ENCODE measurements around the gene MYO1D. TPM values are rescaled to one million over a fixed set of nuclear protein-coding genes. Genes with fewer than 3 reads are reported as not detected.

Gene MYO1D
- total and polyA plus RNA-seq, 12 donors: 13.6 to 103 (median 59.8) TPM

DNA sequence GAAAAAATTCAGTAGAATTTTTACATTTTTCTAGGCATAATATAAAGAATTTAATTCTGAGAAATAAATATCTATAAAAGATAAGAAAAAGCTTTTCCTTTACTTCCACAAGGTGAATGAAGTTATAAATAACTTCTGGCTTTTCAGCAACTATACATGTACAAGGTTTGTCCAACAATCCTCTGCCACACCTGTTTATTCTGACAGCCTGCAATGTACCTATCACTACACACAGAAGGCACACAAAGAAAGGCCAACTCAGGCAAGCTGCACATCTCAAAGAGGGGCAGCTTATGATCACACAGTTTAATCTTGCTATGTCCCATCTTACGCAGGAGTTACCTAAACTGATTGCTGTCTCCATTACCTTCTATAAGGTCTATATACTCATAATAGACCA lies 120.2 kb downstream of the MYO1D start:
- H3K27ac ChIP-seq: no peak overlapping the region
- intact Hi-C loops (cut with DNase I): loop anchor here in 1 of 2 donors (10.0 kb wide), 1 partner anchor 272 kb away; the partner anchor contains the start of gene CDK5R1
- H3K27me3 ChIP-seq: no peaks in the 10 kb centered on the region
- 95 to 100% (median 97%) methylated on average over 1 of the region's 1 CpG for WGBS, 4 donors
- H3K9me3 ChIP-seq (replicated peaks in 1 of 3): no peaks in the 10 kb centered on the region
- no peak for DNase-seq
- no peak for TF ChIP-seq POLR2A (IDR thresholded peaks at IDR 0.05)
- TF ChIP-seq, protein P1, sequence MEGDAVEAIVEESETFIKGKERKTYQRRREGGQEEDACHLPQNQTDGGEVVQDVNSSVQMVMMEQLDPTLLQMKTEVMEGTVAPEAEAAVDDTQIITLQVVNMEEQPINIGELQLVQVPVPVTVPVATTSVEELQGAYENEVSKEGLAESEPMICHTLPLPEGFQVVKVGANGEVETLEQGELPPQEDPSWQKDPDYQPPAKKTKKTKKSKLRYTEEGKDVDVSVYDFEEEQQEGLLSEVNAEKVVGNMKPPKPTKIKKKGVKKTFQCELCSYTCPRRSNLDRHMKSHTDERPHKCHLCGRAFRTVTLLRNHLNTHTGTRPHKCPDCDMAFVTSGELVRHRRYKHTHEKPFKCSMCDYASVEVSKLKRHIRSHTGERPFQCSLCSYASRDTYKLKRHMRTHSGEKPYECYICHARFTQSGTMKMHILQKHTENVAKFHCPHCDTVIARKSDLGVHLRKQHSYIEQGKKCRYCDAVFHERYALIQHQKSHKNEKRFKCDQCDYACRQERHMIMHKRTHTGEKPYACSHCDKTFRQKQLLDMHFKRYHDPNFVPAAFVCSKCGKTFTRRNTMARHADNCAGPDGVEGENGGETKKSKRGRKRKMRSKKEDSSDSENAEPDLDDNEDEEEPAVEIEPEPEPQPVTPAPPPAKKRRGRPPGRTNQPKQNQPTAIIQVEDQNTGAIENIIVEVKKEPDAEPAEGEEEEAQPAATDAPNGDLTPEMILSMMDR (IDR thresholded peaks at IDR 0.05): no peak
- no peaks in the 10 kb centered on the region for H3K36me3 ChIP-seq (replicated peaks in 1 of 2)
- no peak overlapping the region for H3K4me3 ChIP-seq
- peaks cover 0 to 11% of the 10 kb centered on the region in 2 donors for H3K4me1 ChIP-seq (replicated peaks in 1 of 2)

DNA sequence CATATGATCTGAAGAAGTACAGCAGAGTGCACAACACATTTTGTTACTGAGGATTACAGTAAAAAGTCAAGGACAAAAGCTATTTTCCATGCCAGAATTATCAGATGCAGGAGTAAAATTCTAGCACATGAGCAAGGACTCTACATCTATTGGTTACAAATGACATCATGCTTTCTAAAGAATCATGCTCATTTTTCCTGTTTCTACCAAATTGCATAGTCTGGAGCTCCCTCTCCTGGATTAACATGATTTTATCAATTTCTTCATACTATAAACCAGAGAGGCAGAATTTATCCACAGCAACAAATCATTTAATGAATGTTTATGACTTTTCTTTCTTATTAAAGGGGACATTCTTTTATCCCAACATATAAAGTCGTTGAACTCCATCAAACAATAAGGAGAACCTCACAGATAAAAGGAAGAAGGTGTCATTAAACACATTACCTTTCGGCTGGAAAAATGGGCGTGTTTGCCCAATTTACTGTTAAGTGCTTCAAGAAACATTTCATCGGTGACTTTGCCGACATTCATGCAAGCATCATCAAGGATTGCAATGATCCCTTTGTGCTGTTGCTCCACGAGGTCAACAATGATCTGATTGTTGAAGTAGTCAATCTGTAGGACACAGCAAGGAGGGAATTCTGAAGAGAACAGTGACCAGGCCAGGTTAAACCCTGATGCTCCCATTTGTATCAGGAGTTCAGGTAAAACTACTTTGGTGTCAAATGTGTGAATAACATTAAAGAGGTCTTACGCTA lies 121.7 kb downstream of the MYO1D start:
- intact Hi-C loops (cut with DNase I): loop anchor here in 1 of 2 donors (10.0 kb wide), 1 partner anchor 270 kb away; the partner anchor contains the start of gene CDK5R1
- H3K36me3 ChIP-seq (replicated peaks in 1 of 2): no peaks in the 10 kb centered on the region
- H3K27me3 ChIP-seq: no peaks in the 10 kb centered on the region
- H3K4me1 ChIP-seq (replicated peaks in 1 of 2): peaks cover 0 to 11% of the 10 kb centered on the region in 2 donors
- WGBS, 4 donors: 62 to 70% (median 65%) methylated on average over 7 of the region's 7 CpGs
- no peaks in the 10 kb centered on the region for H3K9me3 ChIP-seq (replicated peaks in 1 of 3)
- DNase-seq: no peak
- peak overlapping the region in 4 of 5 donors; percentile 48 to 79 (median 65) for H3K27ac ChIP-seq
- no peak overlapping the region for H3K4me3 ChIP-seq
- peak in 1 of 2 donors; percentile 26 for TF ChIP-seq POLR2A (IDR thresholded peaks at IDR 0.05)
- TF ChIP-seq, protein P1 (IDR thresholded peaks at IDR 0.05): peak; percentile 41 to 93 (median 78)

DNA sequence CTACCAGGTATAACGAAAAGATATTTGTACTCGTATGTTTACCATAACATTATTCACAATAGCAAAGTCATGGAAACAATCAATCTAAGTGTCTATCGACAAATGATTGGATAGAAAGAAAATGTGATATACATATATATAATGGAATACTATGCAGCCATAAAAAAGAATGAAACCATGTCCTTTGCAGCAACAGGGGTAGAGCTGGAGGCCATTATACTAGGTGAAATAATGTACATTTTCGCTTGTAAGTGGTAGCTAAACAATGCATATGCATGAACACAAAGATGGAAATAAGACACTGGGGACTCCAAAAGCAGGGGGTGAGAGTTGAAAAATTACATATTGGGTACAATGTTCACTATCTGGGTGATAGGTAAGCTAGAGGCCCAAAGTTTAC lies 124.0 kb downstream of the MYO1D start:
- intact Hi-C loops (cut with DNase I): loop anchor here in 1 of 2 donors (10.0 kb wide), 1 partner anchor 268 kb away; the partner anchor contains the start of gene CDK5R1
- H3K36me3 ChIP-seq (replicated peaks in 1 of 2): no peaks in the 10 kb centered on the region
- H3K4me1 ChIP-seq (replicated peaks in 1 of 2): peaks cover 0 to 11% of the 10 kb centered on the region in 2 donors
- no peak overlapping the region for H3K4me3 ChIP-seq
- H3K9me3 ChIP-seq (replicated peaks in 1 of 3): no peaks in the 10 kb centered on the region
- no peaks in the 10 kb centered on the region for H3K27me3 ChIP-seq
- no peak overlapping the region for H3K27ac ChIP-seq
- WGBS, 4 donors: 97 to 98% (median 97%) methylated on average over 4 of the region's 4 CpGs
- TF ChIP-seq, protein P1 (IDR thresholded peaks at IDR 0.05): no peak
- no peak for TF ChIP-seq POLR2A (IDR thresholded peaks at IDR 0.05)
- DNase-seq: no peak

DNA sequence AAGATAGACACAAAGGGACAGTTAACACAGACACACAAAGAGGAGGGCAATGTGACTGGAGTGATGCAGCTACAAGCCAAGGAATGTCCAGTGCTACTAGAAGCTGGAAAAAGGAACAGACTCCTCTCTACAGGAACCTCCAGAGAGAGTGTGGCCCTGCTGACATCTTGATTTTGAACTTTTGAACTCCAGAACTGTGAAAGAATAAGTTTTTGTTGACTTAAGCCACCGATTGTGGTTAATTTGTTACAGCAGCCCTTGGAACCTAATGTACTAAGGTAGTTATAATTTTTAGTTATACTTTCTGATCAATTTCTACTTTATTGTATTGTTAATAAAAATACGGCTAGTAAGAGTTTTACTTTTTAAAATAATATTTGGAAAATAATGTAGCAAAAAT lies 129.1 kb downstream of the MYO1D start:
- 85 to 95% (median 93%) methylated on average over 2 of the region's 2 CpGs for WGBS, 4 donors
- no peaks in the 10 kb centered on the region for H3K9me3 ChIP-seq (replicated peaks in 1 of 3)
- DNase-seq: no peak
- H3K4me1 ChIP-seq (replicated peaks in 1 of 2): peaks cover 0 to 5% of the 10 kb centered on the region in 2 donors
- no peak overlapping the region for H3K4me3 ChIP-seq
- intact Hi-C loops (cut with DNase I): loop anchor here (10.0 kb wide), 2 partner anchors 83 to 263 kb away; partner anchors contain the start of gene CDK5R1 (in 1 of the 2)
- H3K27me3 ChIP-seq: no peaks in the 10 kb centered on the region
- H3K36me3 ChIP-seq (replicated peaks in 1 of 2): no peaks in the 10 kb centered on the region
- no peak overlapping the region for H3K27ac ChIP-seq
- no peak for TF ChIP-seq POLR2A (IDR thresholded peaks at IDR 0.05)
- TF ChIP-seq, protein P1 (IDR thresholded peaks at IDR 0.05): no peak

Measured in adrenal gland (tissue), 12 donors.